Lung microvascular endothelial cell (primary cell): ENCODE measurements around the gene TNIP2. TPM values are rescaled to one million over a fixed set of nuclear protein-coding genes. Genes with fewer than 3 reads are reported as not detected.
"Not testable (repeated sequence)": the region's sequence is repeated elsewhere in the genome, so short reads cannot be mapped to it uniquely, and the experiment has no call there.

Experiments used
- DNase-seq, 2 donors: peaks; one replicate each; pipeline versions ENCODE4 v3.0.0 to v3.0.0-alpha.2; 2010; ENCODE audit warnings: low read depth in 2 of 2
- total RNA-seq: library from RNA; depleted of rRNA; stranded (reverse); fragments of >200 nt; gene quantifications from 2 replicates; pipeline ENCODE4 v1.2.1, GENCODE V29; 2014

The TNIP2 gene
- total RNA-seq, 1 donor from 2014 or later, result 70.6 TPM

DNA sequence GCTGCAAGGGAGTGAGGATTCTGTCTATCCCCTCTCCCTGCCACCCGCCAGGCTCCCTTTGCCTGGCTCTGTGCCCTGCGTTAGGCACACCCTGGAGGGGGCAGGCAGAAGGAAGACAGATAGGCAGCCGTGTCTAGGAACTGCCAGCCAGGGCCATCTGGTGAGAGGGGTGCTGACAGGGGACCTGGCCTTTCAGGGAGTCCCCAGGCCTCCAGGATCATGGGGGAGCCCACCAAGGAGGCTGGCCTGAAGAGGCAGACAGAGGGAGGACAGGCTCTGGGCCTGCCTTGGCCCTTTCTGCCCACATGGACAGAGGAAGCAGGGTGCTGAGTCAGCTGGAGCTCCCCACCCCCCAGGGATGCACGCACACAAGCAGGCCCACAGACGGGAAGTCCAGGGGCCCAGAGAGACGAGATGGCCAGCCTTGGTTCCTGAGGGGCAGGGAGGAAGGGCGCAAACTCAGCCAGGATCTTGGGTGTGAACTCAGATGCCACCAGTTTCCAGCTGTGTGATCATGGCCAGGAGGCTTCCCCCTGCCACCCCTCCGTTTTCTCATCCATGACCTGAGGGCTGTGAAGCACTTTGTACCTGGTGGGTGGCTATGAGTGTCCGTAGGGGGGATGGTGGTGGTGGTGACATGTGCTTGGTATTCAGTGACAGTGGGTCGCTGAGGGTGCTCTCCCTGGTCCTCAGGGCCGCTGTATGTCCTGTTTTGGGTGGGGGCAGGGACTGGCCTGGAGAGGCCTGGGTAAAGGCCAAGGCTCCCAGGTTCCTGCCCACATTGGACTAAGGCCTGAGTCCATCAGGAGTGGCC, 38.6 kb upstream of the TNIP2 start:
- peak; percentile 35 to 82 for DNase-seq

DNA sequence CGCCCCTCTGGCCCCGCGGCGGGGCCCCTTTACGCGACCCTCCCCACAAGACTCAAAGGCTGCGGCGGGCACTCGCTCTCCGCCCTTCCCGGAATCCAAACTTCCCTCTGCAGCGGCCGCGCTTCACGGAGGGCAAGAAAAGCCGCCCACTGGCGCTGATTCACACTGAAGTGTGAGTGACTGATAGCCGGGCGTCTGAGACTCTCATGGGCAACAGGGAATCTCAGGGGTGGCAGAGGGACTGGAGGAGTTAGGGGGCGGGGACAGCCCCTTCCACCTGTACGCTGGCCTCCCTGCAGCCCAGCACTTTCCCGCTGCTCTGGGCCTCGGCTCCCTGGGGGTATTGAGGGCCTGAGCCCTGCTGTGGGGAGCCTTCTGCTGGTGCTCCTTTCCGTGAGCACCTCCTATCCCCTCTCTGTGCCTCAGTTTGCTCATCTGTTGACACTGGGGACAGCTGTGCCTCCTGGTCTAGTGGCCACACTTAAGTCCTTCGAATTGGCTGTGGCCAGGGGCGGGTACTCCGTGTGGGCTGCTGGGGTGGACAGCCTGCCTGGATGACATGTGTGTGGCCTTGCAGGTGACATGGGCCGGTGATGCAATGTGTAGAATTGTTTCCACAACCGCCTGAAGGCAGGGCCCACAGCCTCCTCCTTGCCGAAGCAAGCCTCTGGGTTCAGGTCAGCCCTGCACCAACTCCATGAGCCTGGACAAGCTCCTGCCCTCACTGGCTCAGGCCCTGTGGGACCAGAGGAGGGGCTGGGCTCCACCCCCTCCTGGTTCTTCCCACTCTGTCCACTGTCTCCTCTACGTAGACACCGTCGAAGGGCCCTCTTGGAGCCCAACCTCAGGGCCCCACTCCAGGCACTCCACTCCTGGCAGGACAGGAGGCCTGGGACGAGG, 37.7 kb upstream of the TNIP2 start:
- peak; percentile 34 to 57 for DNase-seq

DNA sequence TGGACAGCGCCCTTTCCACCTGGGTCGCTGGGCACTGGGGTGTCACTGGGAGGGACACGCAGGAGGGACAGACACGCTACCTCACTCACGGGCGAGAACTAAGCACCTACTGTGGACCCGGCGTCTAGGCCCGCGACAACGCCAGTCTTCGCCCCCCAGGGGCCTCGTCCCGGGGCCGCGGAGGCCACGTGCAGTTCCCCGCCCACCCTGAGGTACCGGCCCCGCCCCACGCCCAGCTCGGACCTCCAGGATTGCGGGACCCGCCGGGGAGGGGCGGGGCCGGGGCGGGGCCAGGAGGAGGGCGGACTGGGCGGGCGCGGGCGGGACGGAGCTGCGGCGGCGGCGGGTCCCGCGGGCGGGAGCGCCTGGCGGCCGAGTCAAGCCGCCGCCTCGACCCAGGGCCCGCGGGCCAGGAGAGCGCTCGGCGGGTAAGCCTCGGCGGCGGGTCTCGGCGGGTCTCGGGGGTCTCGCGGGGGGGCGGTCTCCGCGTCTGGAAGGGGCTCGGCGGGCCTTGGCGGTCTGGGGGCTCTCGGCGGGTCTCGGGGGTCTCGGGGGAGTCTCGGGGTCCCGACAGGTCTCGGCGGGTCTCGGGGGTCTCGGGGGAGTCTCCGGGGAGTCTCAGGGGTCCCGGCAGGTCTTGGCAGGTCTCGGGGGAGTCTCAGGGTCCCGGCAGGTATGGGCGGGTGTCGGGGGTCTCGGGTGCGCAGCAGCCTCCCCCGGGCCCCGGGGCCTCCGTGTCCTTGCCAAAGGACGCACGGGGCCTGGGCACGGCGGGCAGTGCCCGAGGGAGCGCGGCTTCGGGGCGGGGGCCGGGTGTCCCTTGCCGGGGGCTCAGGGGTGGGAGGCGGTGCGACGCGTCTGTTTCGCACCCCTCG, 36.8 kb upstream of the TNIP2 start, which contains the start of gene SH3BP2:
TSS of gene SH3BP2 (plus strand) at position 375 of the 875 bp plus-strand sequence. CDS start 27,533 bp downstream, outside the sequence.
- DNase-seq, result peak; percentile 75 to 82

DNA sequence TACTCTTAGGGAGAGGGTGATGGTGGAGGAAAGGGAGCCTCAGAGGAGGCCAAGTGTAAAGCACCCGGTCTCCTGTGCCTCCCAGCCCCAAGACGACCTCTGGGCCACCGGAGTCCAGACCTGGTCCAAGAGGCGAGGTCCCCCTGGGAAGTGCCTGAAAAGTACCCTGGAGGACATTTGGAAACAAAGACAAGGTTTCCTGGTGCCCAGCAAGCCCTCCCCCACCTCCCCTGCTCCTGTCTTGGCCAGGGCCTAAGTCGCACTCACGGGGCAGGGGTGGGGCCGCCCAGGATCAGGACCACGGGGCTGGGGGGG, 36.2 kb upstream of the TNIP2 start:
- DNase-seq, result no peak

DNA sequence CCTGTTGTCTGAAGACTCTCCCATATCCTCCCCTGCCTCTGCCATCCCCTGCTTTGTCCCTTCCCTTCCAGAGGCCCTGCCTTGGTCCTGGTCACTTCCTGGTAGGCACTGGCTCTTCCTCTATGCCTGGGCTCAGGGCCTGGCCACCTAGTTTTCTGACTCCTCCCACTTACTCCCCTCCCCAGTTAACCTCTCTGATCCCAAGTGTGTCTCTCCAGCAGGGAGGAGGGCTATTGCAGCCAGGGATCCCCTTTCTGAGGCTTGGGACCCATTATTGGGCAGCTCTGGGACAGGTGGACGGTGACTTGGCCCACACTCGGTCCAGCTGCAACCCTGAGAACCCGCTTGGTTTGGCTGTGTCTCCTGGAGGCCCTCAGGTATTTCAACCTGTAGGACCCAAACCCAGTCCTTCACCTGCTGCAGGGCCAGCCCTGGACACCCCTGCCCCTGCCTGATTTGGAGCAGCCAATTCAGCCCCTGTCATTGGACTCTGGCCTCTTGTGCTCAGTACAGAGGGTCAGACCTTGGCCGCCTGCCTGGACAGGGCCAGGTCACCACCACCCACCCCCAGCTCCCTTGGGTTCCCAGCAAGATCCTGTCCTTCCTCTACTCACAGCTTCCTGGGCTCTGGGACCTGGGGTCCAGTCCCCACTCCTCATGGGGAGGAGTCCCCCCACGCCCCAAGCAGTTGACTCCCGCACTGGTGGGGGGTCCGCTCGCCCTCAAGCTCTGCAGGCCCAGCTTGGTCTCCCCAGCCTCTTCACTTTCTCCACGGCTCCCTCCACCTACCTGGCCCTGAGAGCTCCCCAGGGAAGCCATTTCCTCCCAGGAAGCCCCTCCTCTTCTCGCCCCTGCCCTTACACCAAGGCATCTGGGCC, 35.6 kb upstream of the TNIP2 start:
- peak in 1 of 2 donors; percentile 0 for DNase-seq

DNA sequence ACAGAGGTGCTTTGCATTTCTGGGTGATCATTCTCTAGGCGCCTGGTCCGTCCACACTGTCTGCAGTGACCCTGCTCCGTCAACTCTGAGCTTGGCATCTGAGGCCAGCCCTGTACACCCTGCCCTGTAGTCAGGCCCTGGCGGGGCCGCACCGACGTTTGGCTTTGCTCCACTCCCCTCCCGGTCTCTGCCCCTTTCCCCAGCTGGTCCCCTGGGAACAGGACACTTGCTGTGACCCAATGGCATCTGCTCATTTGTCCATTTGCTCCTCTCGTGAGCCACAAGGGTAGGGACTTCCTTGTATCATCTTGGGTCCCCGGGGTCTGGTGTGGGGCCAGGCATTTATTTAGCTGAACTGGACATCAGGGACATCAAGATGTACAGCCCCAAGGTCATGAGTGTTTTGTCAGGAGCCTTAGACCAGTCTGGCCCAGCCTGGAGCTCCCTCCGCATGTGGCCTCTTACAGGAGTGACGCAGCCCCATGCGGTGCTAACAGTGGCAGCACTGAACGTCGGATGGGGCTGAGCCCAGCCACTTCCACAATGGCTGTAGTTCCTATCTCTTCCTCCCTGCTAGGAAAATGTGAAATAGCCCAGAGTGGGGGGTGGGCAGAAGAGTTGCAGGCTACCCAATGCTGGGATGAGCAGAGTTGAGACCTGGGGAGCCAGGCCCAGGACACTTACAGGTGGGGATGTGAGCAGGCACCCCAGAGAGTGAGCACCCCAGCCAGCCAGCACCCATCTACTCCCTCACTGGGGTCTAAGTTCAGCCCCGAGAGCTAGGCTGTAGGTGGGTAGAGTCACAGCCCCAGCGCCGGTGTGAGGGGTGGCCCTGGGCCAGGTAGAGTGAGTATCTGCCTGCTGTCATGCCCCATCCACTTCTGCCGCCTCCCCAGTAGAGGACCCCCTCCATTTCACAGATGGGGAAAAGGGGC, 34.7 kb upstream of the TNIP2 start:
- peak in 1 of 2 donors; percentile 45 for DNase-seq

DNA sequence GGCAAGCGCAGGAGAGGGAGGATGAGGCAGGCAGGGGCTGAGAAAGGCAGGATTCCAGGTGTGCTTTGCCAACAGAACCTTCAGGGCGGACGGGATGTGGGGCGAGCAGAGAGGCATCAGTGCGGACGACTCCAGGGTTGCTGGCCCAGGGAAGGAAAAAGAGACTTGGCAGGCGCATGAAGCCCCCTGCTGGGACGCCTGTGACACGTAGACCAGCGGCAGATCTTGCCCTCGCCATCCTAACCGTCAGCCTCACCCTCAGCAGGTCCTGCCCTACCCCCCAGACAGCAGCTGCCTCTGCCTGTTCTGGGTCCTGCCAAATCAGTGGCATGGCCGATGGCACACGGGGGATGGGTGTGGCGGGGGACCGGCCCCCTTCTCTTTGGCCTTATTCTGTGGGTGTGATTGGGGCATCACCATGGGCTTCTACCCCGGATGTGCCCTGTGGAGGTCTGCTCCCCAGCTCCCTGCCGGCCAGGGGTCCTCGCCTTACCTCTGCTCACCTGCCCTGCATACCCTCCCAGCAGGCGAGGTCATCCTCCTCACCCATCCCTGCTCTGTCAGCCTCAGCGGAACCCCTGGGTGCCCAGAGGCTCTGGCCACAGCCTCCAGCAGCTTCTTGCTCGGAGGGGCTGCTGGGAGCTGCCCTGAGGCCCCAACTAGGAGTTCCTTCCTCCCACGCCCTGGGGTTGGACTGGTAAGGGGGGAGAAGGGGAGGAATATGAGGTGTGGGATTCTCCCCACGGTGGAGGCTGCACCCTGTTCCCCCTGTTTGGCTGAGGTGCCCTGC, 33.9 kb upstream of the TNIP2 start:
- DNase-seq, result peak in 1 of 2 donors; percentile 0

DNA sequence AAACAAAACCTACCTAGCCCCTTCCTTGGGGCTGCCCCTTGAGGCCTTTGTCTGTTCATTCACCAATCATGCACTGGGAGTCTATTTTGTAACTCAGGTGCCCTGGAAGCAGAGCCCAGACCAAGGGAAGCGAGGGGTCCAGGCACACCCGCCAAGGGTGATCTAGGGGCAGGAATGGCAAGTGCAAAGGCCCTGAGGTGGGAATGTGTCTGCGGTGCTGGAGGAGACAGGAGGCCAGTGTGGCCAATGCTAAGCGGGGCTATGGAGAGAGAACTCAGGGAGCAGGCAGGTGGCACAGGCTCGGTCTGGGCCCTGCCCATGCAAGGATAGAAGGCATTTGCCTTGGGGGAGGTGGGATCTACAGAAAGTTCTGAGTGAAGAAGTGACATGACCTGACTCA, 33.2 kb upstream of the TNIP2 start:
- no peak for DNase-seq

DNA sequence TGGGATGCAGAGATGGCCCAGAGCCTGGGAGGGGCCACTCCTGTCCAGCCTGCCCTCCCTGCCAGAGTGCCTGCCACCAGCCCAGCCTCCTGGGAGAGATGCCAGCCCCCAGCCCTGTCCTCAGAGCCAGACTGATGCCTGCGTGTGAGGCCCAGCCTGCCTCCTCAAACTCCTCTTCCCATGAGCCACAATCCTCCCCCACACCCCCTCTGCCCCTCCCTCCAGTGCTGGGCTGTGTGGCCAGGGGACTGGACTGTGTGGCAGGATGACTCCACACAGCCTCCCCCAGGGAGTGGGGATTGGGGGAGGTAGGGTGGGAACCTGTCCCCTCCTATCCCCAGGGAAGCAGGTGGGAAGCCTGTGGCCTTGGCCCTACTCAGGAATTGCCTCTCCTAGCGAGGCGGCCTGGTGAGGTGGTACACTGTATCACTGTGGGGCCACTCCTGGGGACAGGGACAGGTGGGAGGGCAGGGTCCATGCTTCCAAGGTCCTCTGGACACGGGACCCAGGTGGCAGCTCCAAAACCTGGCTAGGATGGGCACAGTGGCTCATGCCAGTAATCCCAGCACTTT, 32.5 kb upstream of the TNIP2 start:
- no peak for DNase-seq

DNA sequence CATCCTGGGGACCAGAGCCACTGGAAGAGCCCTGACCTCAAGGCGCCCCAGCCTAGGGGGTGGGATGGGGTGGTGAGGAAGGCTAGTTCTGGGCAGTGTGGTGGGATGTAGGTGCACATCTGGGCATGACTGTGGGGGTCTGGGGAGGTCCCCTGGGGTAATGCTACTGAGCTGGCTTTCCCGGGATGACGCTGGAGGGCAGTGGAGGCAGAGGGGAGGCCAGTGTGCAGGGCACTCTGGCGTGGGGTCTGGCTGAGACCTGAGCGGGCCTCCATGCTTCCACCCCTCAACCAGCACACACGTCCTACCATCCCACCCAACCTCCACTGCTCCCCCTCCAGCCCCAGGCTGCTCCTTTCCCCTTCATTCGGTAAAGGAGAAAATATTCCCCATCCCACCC, 32.0 kb upstream of the TNIP2 start:
- no peak for DNase-seq

DNA sequence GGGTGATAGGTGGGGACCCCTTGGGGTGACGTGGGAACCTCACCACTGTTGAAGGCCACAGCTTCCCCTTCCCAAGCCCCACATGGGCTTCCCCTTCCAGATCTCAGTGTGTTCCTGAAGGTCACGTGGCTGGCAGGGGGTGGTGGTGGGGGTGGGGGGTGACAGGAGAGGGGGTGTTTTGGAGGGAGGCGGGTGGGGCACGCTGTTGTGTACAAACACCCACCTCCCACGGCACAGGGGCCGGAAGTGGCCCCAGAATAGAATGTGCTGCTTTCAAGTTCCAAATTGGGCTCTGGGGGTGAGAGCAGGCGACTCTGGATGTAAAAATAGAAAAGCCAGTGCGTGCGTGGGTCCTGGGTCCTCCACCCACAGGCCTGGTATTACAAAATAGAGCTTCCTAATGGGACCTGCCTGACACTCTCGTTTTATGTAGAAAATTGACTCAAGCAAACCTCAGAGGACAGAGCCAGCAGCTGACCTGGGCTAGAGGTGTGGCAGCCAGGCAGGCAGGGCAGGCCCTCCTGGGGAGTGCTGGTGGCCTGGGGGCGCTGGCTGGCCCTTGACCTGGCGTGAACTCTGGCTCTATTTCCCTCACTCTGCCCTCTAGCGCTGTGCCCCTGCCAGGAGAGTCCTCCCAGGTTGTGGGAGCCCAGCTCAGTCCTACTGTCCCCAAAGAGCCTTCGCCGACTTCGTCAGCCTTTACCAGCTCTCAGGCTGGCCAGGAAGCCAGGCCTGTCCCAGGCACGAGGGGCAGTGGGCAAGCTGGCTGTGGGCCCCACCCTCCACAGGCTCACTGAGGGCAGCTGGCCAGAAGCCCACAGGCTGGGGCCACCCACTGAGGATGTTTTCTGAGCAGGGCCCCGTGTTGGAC, 31.3 kb upstream of the TNIP2 start:
- DNase-seq, result no peak

DNA sequence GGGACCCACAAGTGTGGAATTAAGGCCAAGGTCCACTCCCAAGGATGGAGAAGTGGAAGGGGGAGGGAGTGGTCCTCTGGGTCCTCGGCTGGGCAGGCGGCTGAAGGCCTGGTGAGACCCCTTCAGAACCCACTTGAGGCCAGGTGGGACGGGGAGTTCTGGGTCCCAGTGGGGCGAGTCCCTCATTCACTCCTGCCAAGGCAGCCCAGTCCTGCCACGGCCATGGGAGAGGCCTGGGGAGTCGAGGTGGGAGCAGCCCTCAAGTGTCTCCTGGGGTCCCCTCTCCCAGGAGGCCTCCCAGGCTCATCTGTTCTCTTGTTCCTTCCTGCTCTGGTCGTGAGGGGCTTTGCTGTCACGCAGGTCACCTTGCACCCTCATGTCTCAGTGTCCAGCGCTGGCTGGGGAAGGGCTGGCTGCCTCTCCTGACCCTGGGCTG, 30.7 kb upstream of the TNIP2 start:
- DNase-seq, result peak in 1 of 2 donors; percentile 0

DNA sequence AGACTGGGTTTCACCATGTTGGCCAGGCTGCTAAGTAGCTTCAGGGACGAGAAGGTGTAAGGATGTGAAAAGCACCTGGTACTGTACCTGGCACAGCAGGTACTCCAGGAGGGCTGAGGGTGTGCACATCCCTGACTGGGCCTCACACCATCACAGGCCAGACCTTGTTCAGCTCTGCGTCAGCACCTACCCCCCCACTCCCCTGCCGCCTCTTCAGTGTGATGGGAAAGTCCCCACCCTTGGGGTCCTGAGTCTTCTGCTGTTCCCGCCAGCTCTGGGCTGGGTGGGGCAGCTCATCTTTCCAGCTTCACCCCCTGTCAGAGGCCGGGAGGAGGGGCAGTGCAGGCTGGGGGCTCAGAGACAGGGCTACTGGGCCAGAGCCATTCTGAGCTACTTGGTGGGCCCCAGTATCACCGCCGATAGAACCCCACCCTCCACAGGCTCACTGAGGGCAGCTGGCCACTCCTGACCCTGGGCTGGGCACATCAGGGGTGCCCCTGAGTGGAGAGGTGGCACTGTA, 30.1 kb upstream of the TNIP2 start:
- no peak for DNase-seq

DNA sequence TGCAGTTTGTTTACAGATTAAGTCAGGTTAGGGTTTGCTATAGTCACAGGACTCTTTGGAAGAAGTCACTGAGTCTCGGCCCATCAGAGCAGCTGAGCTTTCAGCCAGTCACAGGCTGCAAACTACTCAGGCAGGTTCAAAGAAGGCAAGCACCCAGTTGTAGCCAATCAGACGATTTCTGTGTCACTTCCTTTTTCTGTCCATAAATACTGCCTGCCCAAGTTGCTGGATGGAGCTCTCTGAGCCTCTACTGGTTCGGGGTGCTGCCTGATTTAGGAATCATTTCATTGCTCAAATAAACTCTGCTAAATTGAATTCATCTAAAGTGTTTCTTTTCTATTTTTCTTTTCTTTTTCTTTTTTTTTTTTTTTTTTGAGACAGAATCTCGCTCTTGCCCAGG, 29.5 kb upstream of the TNIP2 start:
- peak in 1 of 2 donors; percentile 4 for DNase-seq

DNA sequence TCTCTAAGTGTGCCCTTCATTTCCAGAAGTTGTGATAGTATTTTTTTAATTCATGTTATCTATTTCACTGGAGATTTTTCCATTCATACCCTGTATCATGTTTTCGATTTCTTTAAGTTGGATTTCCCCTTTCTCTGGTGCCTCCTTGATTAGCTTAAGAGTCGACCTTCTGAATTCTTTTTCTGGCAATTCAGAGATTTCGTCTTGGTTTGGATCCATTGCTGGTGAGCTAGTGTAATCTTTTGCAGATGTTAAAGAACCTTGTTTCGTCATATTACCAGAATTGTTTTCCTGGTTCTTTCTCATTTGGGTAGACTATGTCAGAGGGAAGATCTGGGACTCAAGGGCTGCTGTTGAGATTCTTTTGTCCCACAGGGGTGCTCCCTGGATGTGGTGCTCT, 27.7 kb upstream of the TNIP2 start:
- no peak for DNase-seq

DNA sequence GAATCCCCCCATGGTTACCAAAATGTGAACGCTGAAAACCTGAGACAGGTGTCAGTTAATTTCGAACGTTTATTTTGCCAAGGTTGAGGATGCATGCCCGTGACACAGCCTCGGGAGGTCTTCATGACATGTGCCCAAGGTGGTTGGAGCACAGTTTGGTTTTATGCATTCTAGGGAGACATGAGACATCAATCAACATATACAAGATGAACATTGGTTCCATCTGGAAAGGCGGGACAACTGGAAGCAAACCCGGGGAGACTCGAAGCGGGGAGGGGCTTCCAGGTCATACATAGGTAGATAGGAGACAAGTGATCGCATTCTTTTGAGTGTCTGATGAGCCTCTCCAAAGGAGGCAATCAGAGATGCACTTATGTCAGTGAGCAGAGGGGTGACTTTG, 25.8 kb upstream of the TNIP2 start:
- no peak for DNase-seq

DNA sequence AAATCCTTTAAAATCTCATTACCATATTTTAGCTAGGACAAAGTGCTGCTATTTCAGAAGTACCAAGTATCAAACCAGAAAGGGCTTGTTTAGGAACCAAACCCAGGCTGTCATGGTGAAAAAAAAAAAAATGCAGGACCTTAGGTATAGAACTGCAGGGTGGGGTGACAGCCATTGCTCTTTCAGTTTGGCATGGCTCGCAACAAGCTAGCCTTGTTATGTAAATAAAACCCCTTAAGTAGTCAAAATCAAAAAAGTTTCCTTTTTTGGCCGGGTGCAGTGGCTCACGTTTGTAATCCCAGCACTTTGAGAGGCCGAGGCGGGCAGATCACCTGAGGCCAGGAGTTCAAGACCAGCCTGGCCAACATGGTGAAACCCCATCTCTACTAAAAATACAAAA, 24.5 kb upstream of the TNIP2 start:
- DNase-seq, result not testable (repeated sequence)
